GM19397 (cell line): ENCODE data around the gene RARRES1.

Experiments
- ATAC-seq: cut with Tn5 transposase; IDR thresholded peaks from one replicate; pipeline ENCODE4 v1.9.1; 2021; ENCODE audit warnings: mild to moderate bottlenecking, moderate library complexity; ENCODE audit not compliant: unreplicated experiment

Gene RARRES1

GRCh38 chr3:158737410-158737809, 5.2 kb upstream of the RARRES1 start:
- ATAC-seq = no peak

GRCh38 chr3:158735296-158736033, 3.2 kb upstream of the RARRES1 start:
- ATAC-seq = no peak

GRCh38 chr3:158733656-158734055, 1.4 kb upstream of the RARRES1 start:
- ATAC-seq = no peak

GRCh38 chr3:158732856-158733200, 571 bp upstream of the RARRES1 start:
- ATAC-seq = no peak

GRCh38 chr3:158731486-158731885, 771 bp downstream of the RARRES1 start:
- peak; percentile 0 for ATAC-seq

- ATAC-seq = no peak
These were observed 3.4 kb downstream of the RARRES1 start for GRCh38 chr3:158728851-158729250.

- no peak for ATAC-seq
These were observed 4.2 kb downstream of the RARRES1 start for GRCh38 chr3:158728061-158728377.

- no peak for ATAC-seq
These were observed 4.8 kb downstream of the RARRES1 start for GRCh38 chr3:158727206-158728060.

- ATAC-seq = no peak
These were observed 6.8 kb downstream of the RARRES1 start for GRCh38 chr3:158725348-158726011.

- ATAC-seq = no peak
These were observed 8.3 kb downstream of the RARRES1 start for GRCh38 chr3:158723991-158724390.

- ATAC-seq = no peak
These were observed 10.1 kb downstream of the RARRES1 start for GRCh38 chr3:158722108-158722507.

GRCh38 chr3:158718490-158719170, 13.6 kb downstream of the RARRES1 start:
- ATAC-seq = no peak

- ATAC-seq = no peak
These were observed 14.7 kb downstream of the RARRES1 start for GRCh38 chr3:158717576-158717975.

GRCh38 chr3:158713094-158713499, 19.2 kb downstream of the RARRES1 start:
- no peak for ATAC-seq

GRCh38 chr3:158712443-158712842, 19.8 kb downstream of the RARRES1 start:
- ATAC-seq = no peak

- ATAC-seq = no peak
These were observed 20.4 kb downstream of the RARRES1 start for GRCh38 chr3:158711886-158712285.

- ATAC-seq = no peak
These were observed 21.7 kb downstream of the RARRES1 start for GRCh38 chr3:158710601-158711000.

GRCh38 chr3:158709666-158710083, 22.6 kb downstream of the RARRES1 start:
- ATAC-seq = no peak

GRCh38 chr3:158703566-158703965, 28.7 kb downstream of the RARRES1 start:
- no peak for ATAC-seq

- ATAC-seq = no peak
These were observed 29.3 kb downstream of the RARRES1 start for GRCh38 chr3:158702815-158703481.
